Lower lobe of right lung (tissue), 2 donors: ENCODE data around the gene PBX1. TPM values are rescaled to one million over a fixed set of nuclear protein-coding genes. Genes with fewer than 3 reads are reported as not detected.

Experiments
- ATAC-seq, 2 donors: fragments of 200-7000 bp; cut with Tn5 transposase; one replicate each; pipeline ENCODE4 v1.9.1; 2020 to 2022; ENCODE audit warnings: mild to moderate bottlenecking in 2 of 2, moderate library complexity in 2 of 2
- DNase-seq: peaks from one replicate; pipeline ENCODE4 v3.0.0-alpha.2; 2020
- H3K27ac ChIP-seq: fragments of 200-600 bp; one replicate; pipeline ENCODE4 v1.8.0; 2022
- H3K27me3 ChIP-seq: fragments of 200-600 bp; one replicate; pipeline ENCODE4 v1.8.0; 2022; ENCODE audit warnings: low read depth
- H3K36me3 ChIP-seq: fragments of 200-600 bp; one replicate; pipeline ENCODE4 v1.8.0; 2022; ENCODE audit warnings: mild to moderate bottlenecking
- H3K4me1 ChIP-seq: fragments of 200-600 bp; one replicate; pipeline ENCODE4 v1.8.0; 2022
- H3K4me3 ChIP-seq: fragments of 200-600 bp; one replicate; pipeline ENCODE4 v1.8.0; 2022; ENCODE audit warnings: mild to moderate bottlenecking
- H3K9me3 ChIP-seq: fragments of 200-600 bp; one replicate; pipeline ENCODE4 v1.8.0; 2022
- intact Hi-C: fragments of 100-400 bp; cut with DNase I; formaldehyde crosslinking; loops from one replicate; pipeline ENCODE4 v1.11.0; 2022
- total RNA-seq: library from RNA; stranded (reverse); fragmentation: NEBNext Ultra II Directional; extraction: Animal tissue kit (Norgen Biotek cat#: 25700); gene quantifications from one replicate; pipeline ENCODE4 v1.2.1, GENCODE V29; 2021
- TF ChIP-seq, protein P1 (sequence below): fragments of 200-600 bp; IDR thresholded peaks from one replicate; pipeline ENCODE4 v1.8.0; 2022; ENCODE audit warnings: antibody characterized with exemption, mild to moderate bottlenecking
- donor health status: DM: no; HTN: yes; CAD: no; lungs with severe emphysema.

The PBX1 gene
- total RNA-seq, 1 donor from 2014 or later: 58.1 TPM

DNA sequence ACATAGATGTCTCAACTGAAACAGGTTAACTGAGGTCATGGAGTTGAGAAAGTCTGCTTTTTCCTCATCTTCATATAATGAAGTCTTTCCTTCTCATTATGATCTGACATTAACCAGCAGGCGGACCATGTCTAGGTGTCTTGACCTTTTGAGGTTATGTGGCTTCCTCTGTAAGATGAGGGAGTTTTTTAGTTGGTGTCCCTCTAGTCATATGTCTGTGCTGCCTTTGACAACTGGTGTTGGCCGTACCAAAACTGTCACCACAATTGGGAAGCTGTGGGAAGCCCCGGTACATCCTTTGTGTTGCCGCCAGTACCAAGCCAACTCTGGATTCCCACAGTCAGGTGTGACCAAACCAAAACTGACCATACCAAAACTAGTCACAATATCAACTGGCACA lies 105.1 kb downstream of the PBX1 start:
- H3K27ac ChIP-seq: no peak overlapping the region
- TF ChIP-seq, protein P1, sequence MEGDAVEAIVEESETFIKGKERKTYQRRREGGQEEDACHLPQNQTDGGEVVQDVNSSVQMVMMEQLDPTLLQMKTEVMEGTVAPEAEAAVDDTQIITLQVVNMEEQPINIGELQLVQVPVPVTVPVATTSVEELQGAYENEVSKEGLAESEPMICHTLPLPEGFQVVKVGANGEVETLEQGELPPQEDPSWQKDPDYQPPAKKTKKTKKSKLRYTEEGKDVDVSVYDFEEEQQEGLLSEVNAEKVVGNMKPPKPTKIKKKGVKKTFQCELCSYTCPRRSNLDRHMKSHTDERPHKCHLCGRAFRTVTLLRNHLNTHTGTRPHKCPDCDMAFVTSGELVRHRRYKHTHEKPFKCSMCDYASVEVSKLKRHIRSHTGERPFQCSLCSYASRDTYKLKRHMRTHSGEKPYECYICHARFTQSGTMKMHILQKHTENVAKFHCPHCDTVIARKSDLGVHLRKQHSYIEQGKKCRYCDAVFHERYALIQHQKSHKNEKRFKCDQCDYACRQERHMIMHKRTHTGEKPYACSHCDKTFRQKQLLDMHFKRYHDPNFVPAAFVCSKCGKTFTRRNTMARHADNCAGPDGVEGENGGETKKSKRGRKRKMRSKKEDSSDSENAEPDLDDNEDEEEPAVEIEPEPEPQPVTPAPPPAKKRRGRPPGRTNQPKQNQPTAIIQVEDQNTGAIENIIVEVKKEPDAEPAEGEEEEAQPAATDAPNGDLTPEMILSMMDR: no peak
- ATAC-seq (no peak), DNase-seq (no peak)
- no peaks in the 10 kb centered on the region for H3K9me3 ChIP-seq
- H3K4me1 ChIP-seq: peaks cover 43% of the 10 kb centered on the region
- no peaks in the 10 kb centered on the region for H3K27me3 ChIP-seq
- intact Hi-C loops: no loop called here
- no peaks in the 10 kb centered on the region for H3K36me3 ChIP-seq
- H3K4me3 ChIP-seq: no peak overlapping the region

DNA sequence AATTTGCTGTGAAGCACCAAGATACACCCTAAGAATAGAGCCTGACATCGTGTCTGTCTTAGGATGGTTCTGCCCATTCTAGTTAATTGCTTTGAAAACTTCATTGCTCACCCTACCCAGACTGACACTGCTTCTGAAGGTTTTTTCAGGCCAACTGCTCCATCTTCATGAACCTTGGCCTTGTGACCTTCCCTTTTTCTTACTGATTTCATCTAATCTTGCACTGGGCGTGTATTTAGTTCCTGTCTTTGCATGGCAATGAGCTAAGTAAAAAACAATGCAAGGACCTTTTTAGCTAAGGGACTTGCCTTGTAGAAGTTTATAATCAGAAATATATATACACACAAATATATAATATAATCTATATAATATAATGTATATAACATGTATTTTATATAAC lies 108.0 kb downstream of the PBX1 start:
- Histone ChIP-seq H3K36me3 (no peaks in the 10 kb centered on the region), H3K27ac (no peak overlapping the region), H3K27me3 (no peaks in the 10 kb centered on the region), H3K4me1 (peaks cover 28% of the 10 kb centered on the region), H3K9me3 (no peaks in the 10 kb centered on the region), H3K4me3 (no peak overlapping the region)
- TF ChIP-seq, protein P1: no peak
- DNase-seq (no peak), ATAC-seq (peak in 1 of 2 donors; percentile 35)
- intact Hi-C loops: no loop called here

DNA sequence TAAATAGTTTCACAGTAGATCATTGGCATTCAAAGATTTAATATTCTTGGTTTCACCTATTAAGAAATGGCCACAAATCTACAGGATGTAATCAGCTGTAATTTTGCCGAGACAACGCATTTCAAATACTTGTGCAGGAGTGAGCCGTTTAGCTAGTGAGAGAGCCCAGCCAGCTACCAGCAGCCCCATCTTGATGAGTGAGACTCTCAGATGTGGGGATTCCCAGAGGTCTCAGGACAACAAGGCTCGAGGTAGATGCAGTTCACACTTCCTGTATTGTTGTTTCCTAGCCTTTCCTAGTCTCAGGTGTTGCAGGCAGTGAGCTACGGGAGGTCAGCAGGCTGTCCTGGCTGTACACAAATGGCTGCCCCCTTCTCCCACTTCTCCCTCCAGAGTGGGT lies 108.6 kb downstream of the PBX1 start:
- no peak for ATAC-seq
- Histone ChIP-seq H3K4me1 (peaks cover 32% of the 10 kb centered on the region), H3K9me3 (no peaks in the 10 kb centered on the region), H3K27me3 (no peaks in the 10 kb centered on the region), H3K27ac (no peak overlapping the region), H3K4me3 (no peak overlapping the region), H3K36me3 (no peaks in the 10 kb centered on the region)
- DNase-seq: no peak
- intact Hi-C loops: no loop called here
- TF ChIP-seq, protein P1: no peak

DNA sequence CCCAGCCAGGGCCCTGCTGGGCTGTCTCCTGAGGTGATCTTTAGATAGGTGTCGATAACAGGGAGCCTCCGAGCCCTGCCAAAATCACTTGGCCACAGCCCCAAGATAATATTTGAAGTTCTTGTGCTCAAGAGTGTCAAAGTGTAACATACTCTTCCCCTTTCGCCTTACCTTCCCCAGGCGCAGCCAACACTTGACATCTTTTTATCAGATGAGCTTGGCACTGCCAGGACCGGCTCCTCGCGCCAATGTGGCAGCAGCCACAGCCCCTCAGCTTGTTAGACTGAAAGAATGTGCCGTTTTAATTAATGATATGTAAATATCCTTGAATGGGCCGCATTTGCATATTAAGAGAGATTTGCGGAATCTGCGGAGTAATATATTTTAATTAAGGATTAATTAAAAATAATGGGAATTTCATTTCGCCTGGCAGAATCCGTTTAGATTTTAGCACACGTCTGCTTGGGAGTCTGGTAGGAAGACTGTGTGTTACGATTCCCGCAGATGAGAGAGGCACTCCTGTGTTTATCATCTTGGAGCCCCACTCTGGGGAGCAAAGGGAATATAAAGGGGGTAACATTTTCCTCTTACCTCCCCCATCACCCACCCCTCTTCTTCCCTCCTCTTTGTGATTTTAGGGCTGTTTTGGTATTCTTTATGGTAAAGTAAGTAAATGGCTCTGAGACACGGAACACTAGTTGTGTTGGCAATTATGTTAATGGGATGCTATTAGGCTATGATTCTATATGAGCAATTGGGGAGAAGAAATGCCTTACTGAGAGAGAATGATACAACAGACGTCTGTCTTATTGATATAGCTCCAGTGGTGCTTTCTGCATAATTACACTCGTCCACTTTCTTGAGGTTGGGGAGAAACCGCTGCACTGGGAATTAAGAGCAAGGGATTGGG lies 109.8 kb downstream of the PBX1 start:
- H3K27ac ChIP-seq: no peak overlapping the region
- intact Hi-C loops: no loop called here
- H3K36me3 ChIP-seq: no peaks in the 10 kb centered on the region
- peak in 1 of 2 donors; percentile 52 for ATAC-seq
- H3K4me1 ChIP-seq: peaks cover 32% of the 10 kb centered on the region
- no peak for DNase-seq
- TF ChIP-seq, protein P1: no peak
- no peaks in the 10 kb centered on the region for H3K27me3 ChIP-seq
- no peak overlapping the region for H3K4me3 ChIP-seq
- H3K9me3 ChIP-seq: no peaks in the 10 kb centered on the region

DNA sequence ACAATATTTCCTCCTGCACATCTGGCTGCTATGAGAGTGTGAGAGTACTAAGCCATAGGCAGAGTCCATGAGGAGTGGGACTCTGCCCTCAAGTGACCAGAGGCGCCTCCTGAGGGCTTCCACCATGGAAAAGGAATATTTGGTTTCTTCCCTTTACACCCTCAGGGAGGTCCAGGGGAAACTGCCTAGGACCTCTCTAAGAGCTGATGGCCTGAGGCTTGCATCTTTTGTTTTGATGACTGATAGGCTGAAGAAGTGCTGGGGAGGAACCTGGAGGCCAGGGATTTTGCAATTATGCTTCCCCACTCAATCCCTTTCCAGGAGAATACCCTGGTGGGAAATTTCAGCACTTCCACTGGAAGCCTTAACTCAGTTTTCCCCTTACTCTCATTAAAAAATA lies 111.0 kb downstream of the PBX1 start:
- Histone ChIP-seq H3K4me1 (peaks cover 32% of the 10 kb centered on the region), H3K4me3 (no peak overlapping the region), H3K36me3 (no peaks in the 10 kb centered on the region), H3K9me3 (no peaks in the 10 kb centered on the region), H3K27ac (no peak overlapping the region), H3K27me3 (no peaks in the 10 kb centered on the region)
- intact Hi-C loops: no loop called here
- TF ChIP-seq, protein P1: no peak
- ATAC-seq (no peak), DNase-seq (no peak)
